ENCODE data around the gene RALGPS1.

DNA sequence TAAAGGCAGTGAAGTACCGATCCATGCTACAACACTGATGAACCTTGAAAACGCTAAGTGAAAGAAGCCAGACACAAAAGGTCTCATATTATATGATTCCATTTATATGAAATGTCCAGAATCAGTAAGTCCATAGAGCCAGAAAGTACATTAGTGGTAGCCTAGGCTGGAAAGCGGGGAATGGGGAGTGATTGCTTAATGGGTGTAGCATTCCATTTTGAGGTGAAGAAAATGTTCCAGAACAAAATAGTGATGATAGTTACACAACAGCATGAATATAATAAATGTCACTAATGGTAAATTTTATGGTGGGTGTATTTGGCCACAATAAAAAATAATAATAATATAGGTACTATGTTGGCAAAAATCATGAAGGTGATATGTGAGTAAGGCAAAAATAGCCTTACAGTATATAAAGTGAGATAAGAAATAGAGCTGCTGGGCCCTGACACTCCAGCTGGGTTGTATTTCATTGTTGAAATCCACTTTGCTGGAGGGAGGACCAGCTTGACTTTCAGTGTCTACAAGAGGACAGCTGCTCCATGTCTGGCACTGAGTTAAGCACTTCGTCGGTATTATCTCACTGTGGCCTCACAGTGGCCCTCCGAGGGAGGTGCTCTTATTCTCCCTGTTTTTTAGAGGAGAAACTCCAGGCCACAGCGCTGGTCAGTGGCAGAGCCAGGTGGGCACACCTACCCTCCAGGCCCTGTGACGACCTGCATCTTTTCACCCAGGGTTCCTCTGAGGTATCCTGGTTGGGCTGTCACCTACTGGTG lies 230.3 kb downstream of the RALGPS1 start:
- TF ChIP-seq, protein P1, sequence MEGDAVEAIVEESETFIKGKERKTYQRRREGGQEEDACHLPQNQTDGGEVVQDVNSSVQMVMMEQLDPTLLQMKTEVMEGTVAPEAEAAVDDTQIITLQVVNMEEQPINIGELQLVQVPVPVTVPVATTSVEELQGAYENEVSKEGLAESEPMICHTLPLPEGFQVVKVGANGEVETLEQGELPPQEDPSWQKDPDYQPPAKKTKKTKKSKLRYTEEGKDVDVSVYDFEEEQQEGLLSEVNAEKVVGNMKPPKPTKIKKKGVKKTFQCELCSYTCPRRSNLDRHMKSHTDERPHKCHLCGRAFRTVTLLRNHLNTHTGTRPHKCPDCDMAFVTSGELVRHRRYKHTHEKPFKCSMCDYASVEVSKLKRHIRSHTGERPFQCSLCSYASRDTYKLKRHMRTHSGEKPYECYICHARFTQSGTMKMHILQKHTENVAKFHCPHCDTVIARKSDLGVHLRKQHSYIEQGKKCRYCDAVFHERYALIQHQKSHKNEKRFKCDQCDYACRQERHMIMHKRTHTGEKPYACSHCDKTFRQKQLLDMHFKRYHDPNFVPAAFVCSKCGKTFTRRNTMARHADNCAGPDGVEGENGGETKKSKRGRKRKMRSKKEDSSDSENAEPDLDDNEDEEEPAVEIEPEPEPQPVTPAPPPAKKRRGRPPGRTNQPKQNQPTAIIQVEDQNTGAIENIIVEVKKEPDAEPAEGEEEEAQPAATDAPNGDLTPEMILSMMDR (conservative IDR thresholded peaks at IDR 0.05; ENCODE audit: low read length) = no peak
- TF ChIP-seq EZH2phosphoT487 (IDR thresholded peaks at IDR 0.05; ENCODE audit: borderline replicate concordance, low read depth, low read length) = no peak

All from OCI-LY7 (cell line).